Keratinocyte (primary cell): ENCODE measurements around the gene RTP5. TPM values are rescaled to one million over a fixed set of nuclear protein-coding genes. Genes with fewer than 3 reads are reported as not detected.

Experiments used
- DNase-seq: peaks from one replicate; pipeline ENCODE4 v3.0.0-alpha.2; 2011; ENCODE audit warnings: low read depth, missing footprints, low spot score
- FAIRE-seq: peaks from 2 replicates; lab custom pipeline; 2011; peaks lifted over from hg19 to GRCh38; lab: Jason Lieb, UNC
- H2AFZ ChIP-seq: 2 replicates; pipeline ENCODE4 v1.6.0; 2012; ENCODE audit warnings: low read length, control low read depth, inconsistent platforms; ENCODE audit not compliant: control insufficient read depth
- H3K27ac ChIP-seq: 2 replicates; pipeline ENCODE4 v1.5.1; 2011; ENCODE audit warnings: low read length; ENCODE audit not compliant: control insufficient read depth, insufficient read depth
- H3K27me3 ChIP-seq: 3 replicates; pipeline ENCODE4 v1.6.0; 2011; ENCODE audit warnings: low read length; ENCODE audit not compliant: control insufficient read depth, insufficient read depth; ENCODE audit errors: extremely low read depth
- H3K36me3 ChIP-seq, 2 experiments: 2 replicates in 1 of 2; 3 replicates in 1 of 2; pipeline ENCODE4 v1.5.1; 2011; ENCODE audit warnings: low read length in 2 of 2, mild to moderate bottlenecking in 1 of 2; ENCODE audit not compliant: control insufficient read depth in 2 of 2, insufficient read depth in 2 of 2; ENCODE audit errors: extremely low read depth in 1 of 2
- H3K4me1 ChIP-seq: 3 replicates; pipeline ENCODE4 v1.5.1; 2011; ENCODE audit warnings: low read length; ENCODE audit not compliant: control insufficient read depth, insufficient read depth; ENCODE audit errors: extremely low read depth
- H3K4me2 ChIP-seq: 3 replicates; pipeline ENCODE4 v1.6.0; 2011; ENCODE audit warnings: low read depth, low read length; ENCODE audit not compliant: control insufficient read depth, insufficient read depth; ENCODE audit errors: extremely low read depth
- H3K4me3 ChIP-seq, 3 experiments: fragments of 200-600 bp in 1 of 3; sonication (generic) in 1 of 3; 2 replicates in 2 of 3; 3 replicates in 1 of 3; pipeline ENCODE4 v1.5.1; 2011 to 2016; ENCODE audit warnings: low read length in 3 of 3, mild to moderate bottlenecking in 3 of 3, control low read depth in 2 of 3, inconsistent platforms in 1 of 3, low read depth in 1 of 3, mixed read lengths in 1 of 3, mixed run types in 1 of 3, moderate library complexity in 1 of 3; ENCODE audit not compliant: control insufficient read depth in 2 of 3, insufficient read depth in 2 of 3; ENCODE audit errors: extremely low read depth in 1 of 3
- H3K79me2 ChIP-seq: 2 replicates; pipeline ENCODE4 v1.6.0; 2012; ENCODE audit warnings: low read length; ENCODE audit not compliant: control insufficient read depth, insufficient read depth
- H3K9ac ChIP-seq: 3 replicates; pipeline ENCODE4 v1.6.0; 2011; ENCODE audit warnings: low read length; ENCODE audit not compliant: control insufficient read depth, insufficient read depth; ENCODE audit errors: extremely low read depth
- H3K9me1 ChIP-seq: 3 replicates; pipeline ENCODE4 v1.6.0; 2011; ENCODE audit warnings: low read length; ENCODE audit not compliant: control insufficient read depth, insufficient read depth; ENCODE audit errors: extremely low read depth
- H3K9me3 ChIP-seq: 2 replicates; pipeline ENCODE4 v1.5.1; 2012; ENCODE audit warnings: low read depth, low read length; ENCODE audit not compliant: control insufficient read depth
- H4K20me1 ChIP-seq: 3 replicates; pipeline ENCODE4 v1.6.0; 2011; ENCODE audit warnings: low read length; ENCODE audit not compliant: control insufficient read depth, insufficient read depth; ENCODE audit errors: extremely low read depth
- EZH2 ChIP-seq: IDR thresholded peaks from one replicate; pipeline ENCODE4 v1.6.1; 2012; ENCODE audit warnings: inconsistent platforms, mild to moderate bottlenecking, low read length, moderate library complexity
- dilution Hi-C: fragments of 300-500 bp; cut with MboI; formaldehyde crosslinking; loops from one replicate; pipeline ENCODE4 v1.7.0; 2020; ENCODE audit warnings: low sequenced_read_pairs; ENCODE audit not compliant: extremely low pct_ligation_motif_present
- polyA plus RNA-seq, 5 experiments: library from polyadenylated mRNA; depleted of rRNA in 3 of 5; stranded (reverse) in 3 of 5; stranded (forward) in 1 of 5; unstranded in 1 of 5; fragments of >200 nt; gene quantifications; 1 replicate in 1 of 5; 2 replicates in 3 of 5; 3 replicates in 1 of 5; pipeline versions ENCODE4 v1.2.1 to v1.2.3, GENCODE V29; 2011 to 2012; ENCODE audit warnings: missing spikeins in 2 of 5, low read depth in 1 of 5, low replicate concordance in 1 of 5
- TF ChIP-seq, protein P1 (sequence below), 3 experiments: IDR thresholded peaks in 1 of 3; conservative IDR thresholded peaks in 1 of 3; optimal IDR thresholded peaks in 1 of 3; 2 replicates in 2 of 3; 3 replicates in 1 of 3; pipeline versions ENCODE3 to v1.5.1; 2011; ENCODE audit warnings: low read length in 3 of 3, mild to moderate bottlenecking in 3 of 3, moderate library complexity in 2 of 3, control low read depth in 1 of 3, inconsistent platforms in 1 of 3; ENCODE audit not compliant: insufficient read depth in 2 of 3; ENCODE audit errors: extremely low read depth in 1 of 3

The RTP5 gene
- polyA plus RNA-seq, 1 donor (not counting 4 experiments of a cell fraction or from before 2014, with no cell fraction given) = not detected

DNA sequence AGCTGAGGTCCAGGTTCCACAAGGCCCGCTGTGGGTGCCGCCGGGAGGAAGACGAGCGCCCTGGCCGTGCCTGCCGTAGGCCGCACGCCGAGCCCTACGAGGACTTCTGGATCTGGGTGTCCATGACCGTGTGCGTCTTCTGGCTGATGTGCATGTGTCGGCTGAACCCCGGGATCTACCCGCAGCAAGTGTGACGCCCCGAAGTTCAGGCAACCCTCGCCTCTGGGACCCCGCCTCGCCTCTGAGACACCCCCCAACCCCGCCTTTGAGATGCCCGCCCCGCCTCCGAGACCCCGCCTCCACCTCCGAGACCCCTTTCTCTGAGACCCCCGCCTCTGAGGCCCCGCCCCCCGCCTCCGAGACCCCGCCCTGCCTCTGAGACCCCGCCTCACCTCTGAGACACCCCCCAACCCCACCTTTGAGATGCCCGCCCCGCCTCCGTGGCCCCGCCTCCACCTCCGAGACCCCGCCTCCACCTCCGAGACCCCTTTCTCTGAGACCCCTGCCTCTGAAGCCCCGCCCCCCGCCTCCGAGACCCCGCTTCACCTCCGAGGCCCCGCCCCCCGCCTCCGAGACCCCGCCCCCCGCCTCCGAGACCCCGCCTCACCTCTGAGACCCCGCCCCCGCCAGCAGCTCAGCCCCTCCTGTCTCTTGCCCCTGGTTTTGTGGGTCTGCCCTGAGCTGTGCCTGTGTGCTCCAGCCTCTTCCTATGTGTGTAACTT, 3.7 kb downstream of the RTP5 start:
- Histone ChIP-seq H3K9me3 (no peaks in the 10 kb centered on the region), H2AFZ (no peak overlapping the region), H3K27ac (no peak overlapping the region), H3K9me1 (no peaks in the 10 kb centered on the region), H3K4me1 (no peaks in the 10 kb centered on the region), H3K79me2 (no peaks in the 10 kb centered on the region), H3K4me3 (no peak overlapping the region), H3K36me3 (no peaks in the 10 kb centered on the region), H3K4me2 (no peak overlapping the region), H3K27me3 (peaks cover 27% of the 10 kb centered on the region), H3K9ac (no peak overlapping the region), H4K20me1 (no peaks in the 10 kb centered on the region)
- DNase-seq (no peak), FAIRE-seq (no peak)
- TF ChIP-seq EZH2 = no peak
- TF ChIP-seq, protein P1, sequence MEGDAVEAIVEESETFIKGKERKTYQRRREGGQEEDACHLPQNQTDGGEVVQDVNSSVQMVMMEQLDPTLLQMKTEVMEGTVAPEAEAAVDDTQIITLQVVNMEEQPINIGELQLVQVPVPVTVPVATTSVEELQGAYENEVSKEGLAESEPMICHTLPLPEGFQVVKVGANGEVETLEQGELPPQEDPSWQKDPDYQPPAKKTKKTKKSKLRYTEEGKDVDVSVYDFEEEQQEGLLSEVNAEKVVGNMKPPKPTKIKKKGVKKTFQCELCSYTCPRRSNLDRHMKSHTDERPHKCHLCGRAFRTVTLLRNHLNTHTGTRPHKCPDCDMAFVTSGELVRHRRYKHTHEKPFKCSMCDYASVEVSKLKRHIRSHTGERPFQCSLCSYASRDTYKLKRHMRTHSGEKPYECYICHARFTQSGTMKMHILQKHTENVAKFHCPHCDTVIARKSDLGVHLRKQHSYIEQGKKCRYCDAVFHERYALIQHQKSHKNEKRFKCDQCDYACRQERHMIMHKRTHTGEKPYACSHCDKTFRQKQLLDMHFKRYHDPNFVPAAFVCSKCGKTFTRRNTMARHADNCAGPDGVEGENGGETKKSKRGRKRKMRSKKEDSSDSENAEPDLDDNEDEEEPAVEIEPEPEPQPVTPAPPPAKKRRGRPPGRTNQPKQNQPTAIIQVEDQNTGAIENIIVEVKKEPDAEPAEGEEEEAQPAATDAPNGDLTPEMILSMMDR (optimal IDR thresholded peaks at IDR 0.05 in 1 of 3, IDR thresholded peaks at IDR 0.05 in 1 of 3, conservative IDR thresholded peaks at IDR 0.05 in 1 of 3; ENCODE audit: extremely low read depth in 1 of 3, insufficient read depth in 2 of 3, low read length in 3 of 3) = no peak
- dilution Hi-C loops = no loop called here

DNA sequence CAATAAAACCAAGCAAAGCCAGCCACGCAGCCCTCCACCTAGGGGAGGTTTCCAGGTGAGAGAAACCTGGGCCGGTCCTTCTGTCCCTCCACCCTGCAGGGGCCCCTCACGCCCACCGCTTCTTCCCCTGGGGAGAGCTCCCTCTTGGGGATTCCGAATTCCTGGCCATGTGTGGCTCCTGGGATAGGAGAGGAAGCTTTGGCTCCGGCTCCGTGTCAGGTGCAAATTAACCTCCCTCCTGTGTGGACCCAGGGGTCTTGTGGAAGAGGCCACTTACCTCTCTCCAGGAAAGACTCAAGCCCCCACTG, 4.2 kb downstream of the RTP5 start:
- Histone ChIP-seq H4K20me1 (no peaks in the 10 kb centered on the region), H3K27ac (no peak overlapping the region), H3K4me3 (no peak overlapping the region), H3K4me1 (no peaks in the 10 kb centered on the region), H3K4me2 (no peak overlapping the region), H3K27me3 (peaks cover 22% of the 10 kb centered on the region), H3K79me2 (no peaks in the 10 kb centered on the region), H3K9me3 (no peaks in the 10 kb centered on the region), H2AFZ (no peak overlapping the region), H3K36me3 (no peaks in the 10 kb centered on the region), H3K9me1 (no peaks in the 10 kb centered on the region), H3K9ac (no peak overlapping the region)
- DNase-seq (no peak), FAIRE-seq (no peak)
- dilution Hi-C loops = no loop called here
- TF ChIP-seq, protein P1 (optimal IDR thresholded peaks at IDR 0.05 in 1 of 3, IDR thresholded peaks at IDR 0.05 in 1 of 3, conservative IDR thresholded peaks at IDR 0.05 in 1 of 3; ENCODE audit: extremely low read depth in 1 of 3, insufficient read depth in 2 of 3, low read length in 3 of 3) = no peak
- TF ChIP-seq EZH2 = no peak
